ENCODE measurements around the gene DCAF12. TPM values are rescaled to one million over a fixed set of nuclear protein-coding genes. Genes with fewer than 3 reads are reported as not detected.
A peak's percentile ranks its signal among the peaks of the same experiment; 100 is the strongest.

Gene DCAF12
- total and polyA plus RNA-seq, 2 of the 13 experiments (the other 11 are each of a cell fraction or from before 2014, with no cell fraction given) = 26.8 to 37.4 TPM

- TF ChIP-seq, protein P1, sequence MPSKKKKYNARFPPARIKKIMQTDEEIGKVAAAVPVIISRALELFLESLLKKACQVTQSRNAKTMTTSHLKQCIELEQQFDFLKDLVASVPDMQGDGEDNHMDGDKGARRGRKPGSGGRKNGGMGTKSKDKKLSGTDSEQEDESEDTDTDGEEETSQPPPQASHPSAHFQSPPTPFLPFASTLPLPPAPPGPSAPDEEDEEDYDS (CRISPR knock-in tag; IDR thresholded peaks at IDR 0.05) = 0 out of 2 replicates have a peak, but pooled peaks have one; percentile 29
- TF ChIP-seq SRY (CRISPR knock-in tag; IDR thresholded peaks at IDR 0.05) (no peak), ZNF484 (CRISPR knock-in tag; IDR thresholded peaks at IDR 0.05; ENCODE audit: borderline replicate concordance, low read depth) (no peak), MLLT10 (CRISPR knock-in tag; IDR thresholded peaks at IDR 0.05) (no peak), FOSL2 (CRISPR knock-in tag; IDR thresholded peaks at IDR 0.05) (peak; percentile 97), E2F1 (CRISPR knock-in tag; IDR thresholded peaks at IDR 0.05) (no peak), ERF (CRISPR knock-in tag; IDR thresholded peaks at IDR 0.05) (0 out of 2 replicates have a peak, but pooled peaks have one; percentile 24), ZNF260 (CRISPR knock-in tag; IDR thresholded peaks at IDR 0.05; ENCODE audit: borderline replicate concordance, low read depth) (no peak), MXI1 (IDR thresholded peaks at IDR 0.05; ENCODE audit: borderline replicate concordance, low read depth, low read length) (peak; percentile 61; the same call in 1 of the 3 replicates), NFYC (CRISPR knock-in tag; IDR thresholded peaks at IDR 0.05) (no peak), EP300 (IDR thresholded peaks at IDR 0.05; ENCODE audit: low read depth in 2 of 2, low read length in 2 of 2) (peak in 1 of 2 experiments; percentile 25; a peak in 1 of 4 replicates), EP300 (CRISPR knock-in tag; IDR thresholded peaks at IDR 0.05; ENCODE audit: borderline replicate concordance) (no peak), ZNF639 (CRISPR knock-in tag; conservative IDR thresholded peaks at IDR 0.05) (no peak), MEIS1 (CRISPR knock-in tag; IDR thresholded peaks at IDR 0.05; ENCODE audit: borderline replicate concordance) (no peak), FOXC1 (CRISPR knock-in tag; IDR thresholded peaks at IDR 0.05; ENCODE audit: borderline replicate concordance) (no peak), FOXA3 (CRISPR knock-in tag; IDR thresholded peaks at IDR 0.05) (peak; percentile 76), SIX4 (CRISPR knock-in tag; IDR thresholded peaks at IDR 0.05) (no peak), ZBTB26 (CRISPR knock-in tag; IDR thresholded peaks at IDR 0.05; ENCODE audit: borderline replicate concordance) (peak; percentile 43; the same call in 1 of the 2 replicates), MED1 (CRISPR knock-in tag; IDR thresholded peaks at IDR 0.05) (peak; percentile 23; the same call in 1 of the 2 replicates), ZNF615 (CRISPR knock-in tag; IDR thresholded peaks at IDR 0.05; ENCODE audit: borderline replicate concordance) (no peak)
- TF ChIP-seq, protein P2, sequence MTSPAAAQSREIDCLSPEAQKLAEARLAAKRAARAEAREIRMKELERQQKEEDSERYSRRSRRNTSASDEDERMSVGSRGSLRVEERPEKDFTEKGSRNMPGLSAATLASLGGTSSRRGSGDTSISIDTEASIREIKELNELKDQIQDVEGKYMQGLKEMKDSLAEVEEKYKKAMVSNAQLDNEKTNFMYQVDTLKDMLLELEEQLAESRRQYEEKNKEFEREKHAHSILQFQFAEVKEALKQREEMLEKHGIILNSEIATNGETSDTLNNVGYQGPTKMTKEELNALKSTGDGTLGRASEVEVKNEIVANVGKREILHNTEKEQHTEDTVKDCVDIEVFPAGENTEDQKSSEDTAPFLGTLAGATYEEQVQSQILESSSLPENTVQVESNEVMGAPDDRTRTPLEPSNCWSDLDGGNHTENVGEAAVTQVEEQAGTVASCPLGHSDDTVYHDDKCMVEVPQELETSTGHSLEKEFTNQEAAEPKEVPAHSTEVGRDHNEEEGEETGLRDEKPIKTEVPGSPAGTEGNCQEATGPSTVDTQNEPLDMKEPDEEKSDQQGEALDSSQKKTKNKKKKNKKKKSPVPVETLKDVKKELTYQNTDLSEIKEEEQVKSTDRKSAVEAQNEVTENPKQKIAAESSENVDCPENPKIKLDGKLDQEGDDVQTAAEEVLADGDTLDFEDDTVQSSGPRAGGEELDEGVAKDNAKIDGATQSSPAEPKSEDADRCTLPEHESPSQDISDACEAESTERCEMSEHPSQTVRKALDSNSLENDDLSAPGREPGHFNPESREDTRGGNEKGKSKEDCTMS (CRISPR knock-in tag; conservative IDR thresholded peaks at IDR 0.05) = no peak
- TF ChIP-seq, protein P3, sequence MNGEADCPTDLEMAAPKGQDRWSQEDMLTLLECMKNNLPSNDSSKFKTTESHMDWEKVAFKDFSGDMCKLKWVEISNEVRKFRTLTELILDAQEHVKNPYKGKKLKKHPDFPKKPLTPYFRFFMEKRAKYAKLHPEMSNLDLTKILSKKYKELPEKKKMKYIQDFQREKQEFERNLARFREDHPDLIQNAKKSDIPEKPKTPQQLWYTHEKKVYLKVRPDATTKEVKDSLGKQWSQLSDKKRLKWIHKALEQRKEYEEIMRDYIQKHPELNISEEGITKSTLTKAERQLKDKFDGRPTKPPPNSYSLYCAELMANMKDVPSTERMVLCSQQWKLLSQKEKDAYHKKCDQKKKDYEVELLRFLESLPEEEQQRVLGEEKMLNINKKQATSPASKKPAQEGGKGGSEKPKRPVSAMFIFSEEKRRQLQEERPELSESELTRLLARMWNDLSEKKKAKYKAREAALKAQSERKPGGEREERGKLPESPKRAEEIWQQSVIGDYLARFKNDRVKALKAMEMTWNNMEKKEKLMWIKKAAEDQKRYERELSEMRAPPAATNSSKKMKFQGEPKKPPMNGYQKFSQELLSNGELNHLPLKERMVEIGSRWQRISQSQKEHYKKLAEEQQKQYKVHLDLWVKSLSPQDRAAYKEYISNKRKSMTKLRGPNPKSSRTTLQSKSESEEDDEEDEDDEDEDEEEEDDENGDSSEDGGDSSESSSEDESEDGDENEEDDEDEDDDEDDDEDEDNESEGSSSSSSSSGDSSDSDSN (CRISPR knock-in tag; IDR thresholded peaks at IDR 0.05) = no peak
Measured at GRCh38 chr9:34158362-34158869, 31.9 kb upstream of the DCAF12 start (continued).
